Ectodermal cell (in vitro differentiated cells): Measurements from ENCODE around the gene SMCHD1.
"Not testable (repeated sequence)": the region's sequence is repeated elsewhere in the genome, so short reads cannot be mapped to it uniquely, and the experiment has no call there.

Source experiments
- H3K27ac ChIP-seq: 2 replicates; pipeline ENCODE4 v1.7.0; 2013; ENCODE audit warnings: mild to moderate bottlenecking, low read depth, low read length; ENCODE audit not compliant: insufficient read depth, poor library complexity, severe bottlenecking
- H3K27me3 ChIP-seq: 2 replicates; pipeline ENCODE4 v1.7.0; 2013; ENCODE audit warnings: mild to moderate bottlenecking, low read length; ENCODE audit not compliant: insufficient read depth, control insufficient read depth, poor library complexity, severe bottlenecking
- H3K36me3 ChIP-seq: one replicate; pipeline ENCODE4 v1.7.0; 2013; ENCODE audit warnings: low read length; ENCODE audit not compliant: control insufficient read depth, insufficient read depth
- H3K4me1 ChIP-seq: one replicate; pipeline ENCODE4 v1.7.0; 2013; ENCODE audit warnings: low read length; ENCODE audit not compliant: control insufficient read depth, insufficient read depth
- H3K4me3 ChIP-seq: 2 replicates; pipeline ENCODE4 v1.7.0; 2013; ENCODE audit warnings: low read depth, low read length, control low read depth; ENCODE audit not compliant: insufficient read depth
- H3K9me3 ChIP-seq: 2 replicates; pipeline ENCODE4 v1.7.0; 2013; ENCODE audit warnings: mild to moderate bottlenecking, low read length, moderate library complexity; ENCODE audit not compliant: control insufficient read depth
- WGBS, 2 experiments: methylation state at CpG; one replicate each; pipeline ENCODE4 v1.1.7; 2013; ENCODE audit warnings: missing lambda C conversion rate in 2 of 2; 5-methylcytosine and 5-hydroxymethylcytosine counted together

The SMCHD1 gene

GRCh38 chr18:2656237-2656980 is 883 bp downstream of the SMCHD1 start:
- H3K4me3 ChIP-seq, result peak overlapping the region; percentile 95
- 0 to 1% methylated on average over 49 of the region's 49 CpGs for WGBS, 2 experiments
- H3K36me3 ChIP-seq, result no peaks in the 10 kb centered on the region
- H3K27ac ChIP-seq, result peak overlapping the region; percentile 83
- H3K27me3 ChIP-seq, result peaks cover 22% of the 10 kb centered on the region
- peaks cover 4% of the 10 kb centered on the region for H3K4me1 ChIP-seq
- H3K9me3 ChIP-seq, result no peaks in the 10 kb centered on the region

- Histone ChIP-seq H3K9me3 (no peaks in the 10 kb centered on the region), H3K36me3 (no peaks in the 10 kb centered on the region), H3K4me3 (peak overlapping the region; percentile 95), H3K27me3 (peaks cover 22% of the 10 kb centered on the region), H3K4me1 (peaks cover 4% of the 10 kb centered on the region), H3K27ac (no peak overlapping the region)
- 11 to 19% methylated on average over 10 of the region's 12 CpGs for WGBS, 2 experiments
Observed at GRCh38 chr18:2656981-2657512, 1.5 kb downstream of the SMCHD1 start.

DNA sequence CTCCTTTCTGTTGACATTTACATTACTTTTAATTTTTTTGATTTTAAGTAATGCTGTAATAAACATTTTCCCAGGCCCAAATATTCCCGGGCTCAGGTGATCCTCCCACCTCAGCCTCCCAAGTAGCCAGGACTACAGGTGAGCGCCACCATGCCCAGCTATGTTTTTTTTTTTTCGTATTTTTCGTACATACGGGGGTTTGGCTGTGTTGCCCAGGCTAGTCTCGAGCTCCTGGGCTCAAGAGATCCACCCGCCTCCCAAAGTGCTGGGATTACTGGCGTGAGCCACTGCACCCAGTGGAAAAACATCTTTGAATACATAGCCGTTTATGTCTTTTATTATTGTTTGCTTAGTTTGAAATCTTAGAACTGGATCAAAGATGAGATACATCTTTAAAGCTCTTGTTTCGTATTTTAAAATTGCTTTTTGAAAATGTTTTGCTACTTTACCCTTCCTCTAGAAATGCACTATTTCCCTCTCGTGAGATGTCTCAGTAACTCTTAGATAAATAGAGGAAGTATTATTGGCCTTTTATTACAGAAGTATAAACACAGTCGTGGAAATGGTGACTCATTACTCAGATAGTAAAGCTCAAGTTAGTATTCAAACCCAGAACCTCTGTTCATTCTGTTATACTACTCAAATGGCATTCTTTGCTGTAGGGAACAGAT is 2.4 kb downstream of the SMCHD1 start:
- no peak overlapping the region for H3K4me3 ChIP-seq
- 92% methylated on average over 11 of the region's 12 CpGs for WGBS, 2 experiments
- no peaks in the 10 kb centered on the region for H3K9me3 ChIP-seq
- peaks cover 21% of the 10 kb centered on the region for H3K27me3 ChIP-seq
- H3K27ac ChIP-seq, result no peak overlapping the region
- H3K36me3 ChIP-seq, result no peaks in the 10 kb centered on the region
- peaks cover 4% of the 10 kb centered on the region for H3K4me1 ChIP-seq

DNA sequence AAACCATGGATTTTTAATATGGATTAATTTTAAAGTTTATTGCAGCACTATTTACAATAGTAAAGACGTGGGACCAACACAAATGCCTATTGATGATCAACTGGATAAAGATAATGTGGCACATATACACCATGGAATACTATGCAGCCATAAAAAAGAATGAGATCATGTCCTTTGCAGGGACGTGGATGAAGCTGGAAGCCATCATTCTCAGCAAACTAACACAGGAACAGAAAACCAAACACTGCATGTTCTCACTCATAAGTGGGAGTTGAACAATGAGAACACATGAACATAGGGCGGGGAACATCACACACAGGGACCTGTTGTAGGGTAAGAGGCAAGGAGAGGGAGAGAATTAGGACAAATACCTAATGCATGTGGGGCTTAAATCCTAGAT is 5.3 kb downstream of the SMCHD1 start:
- H3K4me3 ChIP-seq, H3K9me3 ChIP-seq, H3K36me3 ChIP-seq, H3K4me1 ChIP-seq, H3K27ac ChIP-seq, H3K27me3 ChIP-seq: not testable (repeated sequence)
- WGBS, 2 experiments, result 90 to 98% methylated on average over 2 to 3 of the region's 3 CpGs

DNA sequence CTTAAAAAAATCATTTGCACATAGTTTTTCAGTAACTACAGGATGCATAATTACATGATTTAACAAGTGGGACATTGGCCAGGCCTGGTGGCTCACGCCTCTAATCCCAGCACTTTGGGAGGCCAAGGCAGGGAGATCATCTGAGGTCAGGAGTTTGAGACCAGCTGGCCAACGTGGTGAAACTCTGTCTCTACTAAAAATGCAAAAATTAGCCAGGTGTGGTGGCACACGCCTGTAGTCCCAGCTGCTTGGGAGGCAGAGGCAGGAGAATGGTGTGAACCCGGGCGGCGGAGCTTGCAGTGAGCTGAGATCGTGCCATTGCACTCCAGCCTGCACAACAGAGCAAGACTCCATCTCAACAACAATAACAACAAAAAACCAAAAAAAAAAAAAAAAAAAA is 6.8 kb downstream of the SMCHD1 start:
- 83 to 89% methylated on average over 7 of the region's 7 CpGs for WGBS, 2 experiments
- not testable (repeated sequence) for H3K4me3 ChIP-seq, H3K4me1 ChIP-seq, H3K9me3 ChIP-seq, H3K36me3 ChIP-seq, H3K27ac ChIP-seq, H3K27me3 ChIP-seq

DNA sequence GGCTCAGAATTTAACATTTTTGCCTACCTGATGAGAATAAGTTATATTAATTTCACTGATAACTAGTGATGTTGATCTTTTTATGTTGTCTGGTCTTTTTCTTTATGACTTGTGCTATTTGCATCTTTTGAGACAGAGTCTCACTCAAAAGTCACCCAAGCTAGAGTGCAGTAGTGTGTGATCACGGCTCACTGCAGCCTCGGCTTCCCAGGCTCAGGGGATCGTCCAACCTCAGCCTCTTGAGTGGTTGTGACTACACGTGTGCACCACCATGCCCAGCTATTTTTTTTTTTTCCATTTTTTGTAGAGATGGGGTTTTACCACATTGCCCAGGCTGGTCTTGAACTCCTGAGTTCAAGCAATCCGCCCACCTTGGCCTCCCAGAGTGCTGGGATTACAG is 7.5 kb downstream of the SMCHD1 start:
- no peaks in the 10 kb centered on the region for H3K27me3 ChIP-seq
- no peaks in the 10 kb centered on the region for H3K9me3 ChIP-seq
- peaks cover 7% of the 10 kb centered on the region for H3K36me3 ChIP-seq
- WGBS, 2 experiments, result 90 to 93% methylated on average over 5 of the region's 5 CpGs
- H3K4me3 ChIP-seq, result no peak overlapping the region
- no peak overlapping the region for H3K27ac ChIP-seq
- H3K4me1 ChIP-seq, result no peaks in the 10 kb centered on the region

DNA sequence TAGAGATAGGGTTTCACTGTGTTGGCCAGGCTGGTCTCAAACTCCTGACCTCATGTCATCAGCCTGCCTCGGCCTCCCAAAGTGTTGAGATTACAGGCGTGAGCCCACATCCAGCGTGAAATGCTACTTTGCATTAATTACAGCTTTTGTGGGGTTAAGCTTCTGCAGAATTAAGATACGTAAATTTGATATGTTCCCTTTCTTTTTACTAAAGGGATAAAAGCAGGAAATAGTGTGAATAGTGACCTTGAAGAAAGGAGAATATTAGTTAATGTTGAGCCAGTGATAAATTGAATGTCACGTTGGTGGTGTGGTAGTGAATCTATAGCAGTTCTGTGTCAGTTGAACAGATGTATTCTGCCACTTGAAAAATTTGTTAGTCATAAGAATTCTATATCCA is 16.9 kb downstream of the SMCHD1 start:
- Histone ChIP-seq H3K4me1 (no peaks in the 10 kb centered on the region), H3K27ac (no peak overlapping the region), H3K36me3 (peaks cover 35% of the 10 kb centered on the region), H3K27me3 (no peaks in the 10 kb centered on the region), H3K4me3 (no peak overlapping the region), H3K9me3 (no peaks in the 10 kb centered on the region)
- WGBS, 2 experiments, result 90 to 95% methylated on average over 5 of the region's 5 CpGs

- H3K36me3 ChIP-seq, result peaks cover 35% of the 10 kb centered on the region
- H3K27ac ChIP-seq, result no peak overlapping the region
- no peaks in the 10 kb centered on the region for H3K9me3 ChIP-seq
- WGBS, 2 experiments, result 100% methylated on average over 1 of the region's 1 CpG
- H3K4me3 ChIP-seq, result no peak overlapping the region
- no peaks in the 10 kb centered on the region for H3K4me1 ChIP-seq
- H3K27me3 ChIP-seq, result no peaks in the 10 kb centered on the region
Observed at GRCh38 chr18:2672872-2673271, 17.3 kb downstream of the SMCHD1 start.

DNA sequence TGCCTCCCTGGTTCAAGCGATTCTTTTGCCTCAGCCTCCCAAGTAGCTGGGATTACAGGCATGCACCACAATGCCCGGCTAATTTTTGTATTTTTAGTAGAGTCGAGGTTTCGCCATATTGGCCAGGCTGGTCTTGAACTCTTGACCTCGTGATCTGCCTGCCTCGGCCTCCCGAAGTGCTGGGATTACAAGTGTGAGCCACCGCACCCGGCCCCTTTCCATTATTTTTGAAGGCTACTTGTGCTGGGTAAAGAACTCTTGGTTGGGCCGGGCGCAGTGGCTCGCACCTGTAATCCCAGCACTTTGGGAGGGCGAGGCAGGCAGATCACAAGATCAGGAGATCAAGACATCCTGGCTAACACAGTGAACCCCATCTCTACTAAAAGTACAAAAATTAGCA is 23.4 kb downstream of the SMCHD1 start:
- H3K9me3 ChIP-seq, H3K27ac ChIP-seq, H3K36me3 ChIP-seq, H3K27me3 ChIP-seq, H3K4me1 ChIP-seq, H3K4me3 ChIP-seq: not testable (repeated sequence)
- 93 to 94% methylated on average over 12 to 13 of the region's 13 CpGs for WGBS, 2 experiments

- Histone ChIP-seq H3K4me3 (no peak overlapping the region), H3K27ac (no peak overlapping the region), H3K4me1 (no peaks in the 10 kb centered on the region), H3K36me3 (peaks cover 6% of the 10 kb centered on the region), H3K9me3 (no peaks in the 10 kb centered on the region), H3K27me3 (no peaks in the 10 kb centered on the region)
- WGBS, 2 experiments, result 88 to 95% methylated on average over 2 of the region's 2 CpGs
Observed at GRCh38 chr18:2680216-2680792, 24.8 kb downstream of the SMCHD1 start.
